Measurements from ENCODE around the gene TMEM11.

Gene TMEM11

GRCh38 chr17:21214015-21214776 lies at the start of gene TMEM11:
Gene TMEM11, minus strand, starts transcription at chr17:21214161. Its CDS starts 9 bp downstream, at chr17:21214152.
- peak; percentile 98 to 99 for DNase-seq

GRCh38 chr17:21263376-21263775 lies 49.4 kb upstream of the TMEM11 start:
- no peak for DNase-seq

GRCh38 chr17:21262259-21262993 lies 48.5 kb upstream of the TMEM11 start:
- no peak for DNase-seq

- DNase-seq, result no peak
Measured at GRCh38 chr17:21258593-21258992, 44.6 kb upstream of the TMEM11 start.

GRCh38 chr17:21253646-21254441 lies 39.9 kb upstream of the TMEM11 start:
- DNase-seq, result no peak

GRCh38 chr17:21252796-21253645 lies 39.1 kb upstream of the TMEM11 start, which contains the start of gene NATD1:
Gene NATD1, minus strand, starts transcription at chr17:21253410. Its CDS starts 146 bp downstream, at chr17:21253264.
- peak; percentile 86 to 92 for DNase-seq

GRCh38 chr17:21252289-21252795 lies 38.4 kb upstream of the TMEM11 start:
- no peak for DNase-seq

GRCh38 chr17:21251337-21252010 lies 37.5 kb upstream of the TMEM11 start:
- no peak for DNase-seq

GRCh38 chr17:21250854-21251253 lies 36.9 kb upstream of the TMEM11 start:
- DNase-seq, result no peak

GRCh38 chr17:21249920-21250703 lies 36.2 kb upstream of the TMEM11 start:
- no peak for DNase-seq

- no peak for DNase-seq
Measured at GRCh38 chr17:21249086-21249795, 35.3 kb upstream of the TMEM11 start.

GRCh38 chr17:21248500-21248899 lies 34.5 kb upstream of the TMEM11 start:
- no peak for DNase-seq

GRCh38 chr17:21247552-21248258 lies 33.7 kb upstream of the TMEM11 start:
- no peak for DNase-seq

GRCh38 chr17:21246698-21247097 lies 32.7 kb upstream of the TMEM11 start:
- no peak for DNase-seq

GRCh38 chr17:21245639-21246084 lies 31.7 kb upstream of the TMEM11 start:
- DNase-seq, result no peak

- DNase-seq, result no peak
Measured at GRCh38 chr17:21243516-21244303, 29.7 kb upstream of the TMEM11 start.

GRCh38 chr17:21242780-21243515 lies 29.0 kb upstream of the TMEM11 start:
- DNase-seq, result no peak

Measured in SHP77 (cell line).